GM18870 (cell line): ENCODE data around the gene PHC3.

Experiments used
- ATAC-seq: cut with Tn5 transposase; IDR thresholded peaks from one replicate; pipeline ENCODE4 v1.9.1; 2021; ENCODE audit warnings: moderate library complexity; ENCODE audit not compliant: unreplicated experiment

Gene PHC3

DNA sequence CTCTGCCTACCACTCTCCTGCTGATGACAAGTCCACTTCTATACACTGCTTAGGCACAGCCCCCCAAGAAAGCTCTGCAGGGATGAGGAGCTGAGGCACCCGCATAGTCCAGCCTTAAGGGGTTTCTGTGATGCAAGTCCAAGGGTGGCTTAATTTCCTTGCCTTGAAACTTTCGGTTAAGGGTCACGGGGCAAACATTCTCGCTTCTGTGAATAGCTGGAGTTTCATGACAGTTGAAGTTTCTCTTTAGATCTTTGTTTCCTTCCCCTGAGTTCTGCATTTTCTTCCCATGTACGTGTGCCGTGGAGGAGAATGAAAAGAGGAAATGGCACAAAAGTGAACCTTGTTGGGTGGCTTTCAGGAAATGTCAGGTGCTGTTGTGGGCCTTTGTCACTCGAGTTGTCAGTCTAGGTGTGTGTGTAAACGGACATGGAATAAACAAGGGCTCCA is 136.7 kb downstream of the PHC3 start:
- ATAC-seq = peak; percentile 85

DNA sequence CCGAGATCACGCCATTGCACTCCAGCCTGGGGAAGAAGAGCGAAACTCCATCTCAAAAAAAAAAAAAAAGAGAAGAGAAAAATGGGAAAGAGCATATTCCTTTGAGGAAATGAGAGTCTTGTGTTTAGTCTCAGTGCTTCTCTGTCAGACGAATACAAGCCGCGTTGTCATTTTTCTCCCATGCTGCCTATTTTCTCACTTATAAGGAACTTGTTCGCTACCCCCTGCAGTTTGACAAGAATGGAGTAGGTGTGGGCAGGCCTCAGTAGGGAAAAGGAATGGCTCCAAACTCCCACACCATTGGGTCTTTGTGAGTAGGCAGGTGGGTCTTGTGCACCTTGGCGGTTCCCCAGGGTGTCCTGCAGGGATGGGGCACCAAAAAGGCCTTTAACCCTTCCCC is 137.3 kb downstream of the PHC3 start:
- no peak for ATAC-seq

DNA sequence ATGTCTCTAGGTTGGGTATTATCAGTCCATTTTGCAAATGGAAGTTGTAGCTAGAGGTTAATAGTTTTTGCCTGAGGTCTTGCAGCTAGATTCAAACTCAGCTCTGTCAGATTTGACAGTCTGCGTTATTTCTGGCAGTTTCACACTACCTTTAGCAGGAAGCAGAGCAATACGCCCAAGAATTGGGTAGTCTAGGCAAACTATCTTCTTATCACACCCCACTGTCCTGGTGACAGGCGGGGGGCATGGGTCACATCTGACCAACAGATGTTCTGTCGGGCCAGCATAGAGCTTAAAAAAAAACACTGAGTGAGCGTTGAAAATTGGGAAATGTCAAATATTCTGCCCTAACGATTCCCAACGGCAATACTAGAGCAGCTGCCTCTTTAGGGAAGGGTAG is 138.0 kb downstream of the PHC3 start:
- ATAC-seq = no peak

DNA sequence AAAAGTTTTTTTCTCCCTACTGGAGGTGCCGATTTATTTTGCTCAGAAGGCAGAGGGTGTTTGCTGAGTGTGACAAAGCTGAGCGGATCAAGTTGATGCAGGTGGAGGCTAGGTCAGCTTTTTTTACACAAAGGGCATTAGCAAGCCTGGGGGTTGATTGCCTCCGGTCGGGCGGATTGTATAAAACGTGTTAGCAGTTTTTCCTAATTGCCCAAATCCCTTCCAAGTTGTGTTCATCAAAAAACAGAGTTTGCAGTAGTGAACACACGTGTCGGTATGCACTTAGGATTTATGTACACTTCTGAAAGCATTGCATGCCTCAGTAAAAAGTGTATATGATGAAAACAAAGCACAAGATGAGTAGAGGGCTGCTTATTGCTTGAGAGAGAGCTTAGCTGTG is 141.1 kb downstream of the PHC3 start:
- ATAC-seq = no peak

DNA sequence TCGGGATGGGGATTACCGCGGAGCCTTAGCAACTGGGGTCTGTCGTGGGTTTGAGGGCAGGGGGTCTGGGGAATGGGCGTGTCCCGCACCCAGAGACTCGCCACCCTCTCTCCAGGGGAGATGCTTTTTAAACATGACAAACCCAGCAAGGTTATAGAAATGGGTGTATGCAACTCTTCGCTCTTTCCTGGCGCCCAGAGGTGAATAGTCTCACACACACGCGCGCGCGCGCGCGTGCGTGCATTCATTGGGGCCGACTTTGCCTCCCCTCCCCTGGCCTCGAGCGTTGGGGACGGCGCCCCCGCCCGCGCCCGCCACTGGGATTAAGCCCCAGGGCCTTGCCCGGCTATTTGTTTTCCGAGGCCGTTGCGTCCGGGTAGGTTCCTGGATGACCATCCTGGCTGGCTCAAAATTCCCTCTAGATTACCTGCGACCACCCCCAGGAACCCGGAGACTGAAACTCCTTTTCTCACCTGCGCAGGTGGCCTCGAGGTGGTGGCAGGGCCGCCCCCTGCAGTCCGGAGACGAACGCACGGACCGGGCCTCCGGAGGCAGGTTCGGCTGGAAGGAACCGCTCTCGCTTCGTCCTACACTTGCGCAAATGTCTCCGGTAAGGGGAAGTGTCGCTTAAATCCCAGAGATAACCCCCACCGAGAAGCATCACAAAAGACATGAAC is 143.0 kb downstream of the PHC3 start:
- no peak for ATAC-seq
